ENCODE measurements around the gene FAAP20. TPM values are rescaled to one million over a fixed set of nuclear protein-coding genes. Genes with fewer than 3 reads are reported as not detected.
A peak's percentile ranks its signal among the peaks of the same experiment; 100 is the strongest.

Gene FAAP20
- total RNA-seq, 1 experiment from 2014 or later = 119 TPM

GRCh38 chr1:2155147-2155598 lies 39.4 kb downstream of the FAAP20 start:
- Histone ChIP-seq H2AFZ (ENCODE audit: low read length) (no peak overlapping the region), H3K23ac (ENCODE audit: insufficient read length, low read depth, low read length) (no peak overlapping the region), H4K20me1 (ENCODE audit: control insufficient read depth, insufficient read depth, insufficient read length) (peaks cover 3% of the 10 kb centered on the region), H3K18ac (ENCODE audit: insufficient read length, low read depth, low read length) (no peak overlapping the region), H3K79me2 (ENCODE audit: insufficient read depth, low read length) (no peaks in the 10 kb centered on the region; the same call in 1 of the 2 replicates), H2BK5ac (ENCODE audit: insufficient read length, low read length) (no peak overlapping the region), H3K9me3 (ENCODE audit: control insufficient read depth, low read depth, low read length) (no peaks in the 10 kb centered on the region), H3K4ac (ENCODE audit: low read depth, low read length) (no peak overlapping the region), H4K8ac (replicated peaks; ENCODE audit: insufficient read length, low read depth, low read length) (no peak overlapping the region), H2BK20ac (ENCODE audit: low read depth, low read length, poor library complexity, severe bottlenecking) (no peak overlapping the region), H2AK5ac (ENCODE audit: insufficient read length, low read length) (no peak overlapping the region), H3K56ac (ENCODE audit: insufficient read length, low read depth, low read length) (no peak overlapping the region), H3K23me2 (ENCODE audit: insufficient read length, low read depth, low read length, poor library complexity, severe bottlenecking) (no peaks in the 10 kb centered on the region), H3K27ac (ENCODE audit: insufficient read length, low read depth, low read length) (no peak overlapping the region), H4K91ac (ENCODE audit: insufficient read length, low read depth, low read length) (no peak overlapping the region), H2BK15ac (ENCODE audit: low read depth, low read length) (no peak overlapping the region), H4K5ac (ENCODE audit: insufficient read length, low read depth, low read length) (peak overlapping the region; percentile 10), H2BK120ac (ENCODE audit: low read depth, low read length, poor library complexity, severe bottlenecking) (no peak overlapping the region), H3T11ph (ENCODE audit: low read length) (no peak overlapping the region), H3K79me1 (ENCODE audit: insufficient read depth, low read depth, low read length, poor library complexity, severe bottlenecking) (no peaks in the 10 kb centered on the region), H3K14ac (ENCODE audit: insufficient read depth, low read length) (no peak overlapping the region), H3K4me2 (ENCODE audit: insufficient read depth, insufficient read length, low read length) (no peak overlapping the region), H3K27me3 (ENCODE audit: insufficient read depth, low read length) (no peaks in the 10 kb centered on the region), H2BK12ac (ENCODE audit: insufficient read length, low read depth, low read length) (no peak overlapping the region), H3K4me1 (ENCODE audit: insufficient read depth, low read length) (no peaks in the 10 kb centered on the region), H3K9ac (ENCODE audit: extremely low read depth, insufficient read length, low read length) (no peak overlapping the region)
- WGBS (ENCODE audit: extremely low coverage, insufficient read length, low lambda C conversion rate) = 100% methylated on average over 2 of the region's 10 CpGs
- Mint-ChIP-seq H3K36me3 (ENCODE audit: insufficient read depth in 1 of 3, low read depth in 3 of 3) (peaks cover 12 to 65% (median 28%) of the 10 kb centered on the region in 3 experiments), H3K4me3 (no peak overlapping the region; a peak in 1 of 5 replicates), H3K27me3 (ENCODE audit: low read depth) (no peaks in the 10 kb centered on the region; the same call in 1 of the 2 replicates), H3K27ac (no peak overlapping the region), H3K9me3 (no peaks in the 10 kb centered on the region), H3K4me1 (no peaks in the 10 kb centered on the region)
- no peak for DNase-seq
- TF ChIP-seq CTCF (conservative IDR thresholded peaks at IDR 0.05) = no peak

Data from H9 (cell line).